Inferior parietal cortex (tissue), 1 donor: ENCODE measurements around the gene YPEL3.

Experiments
- DNase-seq: peaks from one replicate; pipeline ENCODE4 v3.0.0-alpha.2; 2016; ENCODE audit errors: extremely low spot score

YPEL3 gene

DNA sequence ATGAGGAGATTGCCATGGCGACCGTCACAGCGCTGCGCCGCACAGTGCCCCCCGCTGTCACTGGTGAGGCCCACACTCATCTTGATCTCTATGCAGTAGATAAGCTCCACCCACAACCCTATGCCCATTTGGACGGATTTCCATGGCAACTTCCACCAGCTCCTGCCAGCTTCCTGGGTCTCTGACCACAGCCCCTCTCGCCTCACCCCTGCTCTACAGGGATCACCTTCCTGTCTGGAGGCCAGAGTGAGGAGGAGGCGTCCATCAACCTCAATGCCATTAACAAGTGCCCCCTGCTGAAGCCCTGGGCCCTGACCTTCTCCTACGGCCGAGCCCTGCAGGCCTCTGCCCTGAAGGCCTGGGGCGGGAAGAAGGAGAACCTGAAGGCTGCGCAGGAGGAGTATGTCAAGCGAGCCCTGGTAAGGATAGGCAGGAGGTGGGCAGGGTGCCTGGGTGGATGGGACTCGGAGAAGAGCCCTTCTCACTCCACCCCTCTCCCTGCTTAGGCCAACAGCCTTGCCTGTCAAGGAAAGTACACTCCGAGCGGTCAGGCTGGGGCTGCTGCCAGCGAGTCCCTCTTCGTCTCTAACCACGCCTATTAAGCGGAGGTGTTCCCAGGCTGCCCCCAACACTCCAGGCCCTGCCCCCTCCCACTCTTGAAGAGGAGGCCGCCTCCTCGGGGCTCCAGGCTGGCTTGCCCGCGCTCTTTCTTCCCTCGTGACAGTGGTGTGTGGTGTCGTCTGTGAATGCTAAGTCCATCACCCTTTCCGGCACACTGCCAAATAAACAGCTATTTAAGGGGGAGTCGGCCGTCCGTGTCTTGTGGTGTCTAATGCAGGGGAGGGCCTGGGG, 26.2 kb downstream of the YPEL3 start:
- DNase-seq: no peak

DNA sequence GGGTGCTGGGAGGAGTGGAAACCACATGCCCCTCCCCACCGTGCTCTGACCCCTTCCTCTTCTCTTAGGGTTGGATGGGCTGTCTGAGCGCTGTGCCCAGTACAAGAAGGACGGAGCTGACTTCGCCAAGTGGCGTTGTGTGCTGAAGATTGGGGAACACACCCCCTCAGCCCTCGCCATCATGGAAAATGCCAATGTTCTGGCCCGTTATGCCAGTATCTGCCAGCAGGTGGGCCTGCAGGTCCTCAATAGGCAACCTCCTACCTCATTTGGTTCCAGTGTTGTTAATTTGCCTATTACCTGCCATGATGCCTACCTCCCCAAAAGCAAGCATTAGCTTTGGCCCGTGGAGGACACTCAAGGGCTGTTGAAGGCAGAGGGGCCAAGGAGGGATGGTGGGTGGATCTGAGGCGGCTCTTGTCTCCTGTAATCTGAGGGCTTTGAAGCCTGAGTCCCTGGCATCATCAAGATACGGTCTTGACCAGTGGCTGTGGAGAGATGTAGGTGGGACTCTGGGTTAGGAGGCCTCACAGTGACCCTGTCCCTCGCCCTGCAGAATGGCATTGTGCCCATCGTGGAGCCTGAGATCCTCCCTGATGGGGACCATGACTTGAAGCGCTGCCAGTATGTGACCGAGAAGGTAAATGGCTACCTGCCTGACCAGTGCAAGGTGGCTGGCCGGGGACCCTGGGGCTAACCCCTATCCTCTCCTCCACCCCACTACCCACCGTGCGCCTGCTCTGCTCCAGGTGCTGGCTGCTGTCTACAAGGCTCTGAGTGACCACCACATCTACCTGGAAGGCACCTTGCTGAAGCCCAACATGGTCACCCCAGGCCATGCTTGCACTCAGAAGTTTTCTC, 27.0 kb downstream of the YPEL3 start:
- DNase-seq: no peak

- no peak for DNase-seq
These were observed 27.7 kb downstream of the YPEL3 start for GRCh38 chr16:30068333-30068732.

- no peak for DNase-seq
These were observed 28.5 kb downstream of the YPEL3 start for GRCh38 chr16:30067584-30067916.

GRCh38 chr16:30066761-30067583, 29.0 kb downstream of the YPEL3 start:
- no peak for DNase-seq

GRCh38 chr16:30065943-30066760, 29.9 kb downstream of the YPEL3 start:
- no peak for DNase-seq

DNA sequence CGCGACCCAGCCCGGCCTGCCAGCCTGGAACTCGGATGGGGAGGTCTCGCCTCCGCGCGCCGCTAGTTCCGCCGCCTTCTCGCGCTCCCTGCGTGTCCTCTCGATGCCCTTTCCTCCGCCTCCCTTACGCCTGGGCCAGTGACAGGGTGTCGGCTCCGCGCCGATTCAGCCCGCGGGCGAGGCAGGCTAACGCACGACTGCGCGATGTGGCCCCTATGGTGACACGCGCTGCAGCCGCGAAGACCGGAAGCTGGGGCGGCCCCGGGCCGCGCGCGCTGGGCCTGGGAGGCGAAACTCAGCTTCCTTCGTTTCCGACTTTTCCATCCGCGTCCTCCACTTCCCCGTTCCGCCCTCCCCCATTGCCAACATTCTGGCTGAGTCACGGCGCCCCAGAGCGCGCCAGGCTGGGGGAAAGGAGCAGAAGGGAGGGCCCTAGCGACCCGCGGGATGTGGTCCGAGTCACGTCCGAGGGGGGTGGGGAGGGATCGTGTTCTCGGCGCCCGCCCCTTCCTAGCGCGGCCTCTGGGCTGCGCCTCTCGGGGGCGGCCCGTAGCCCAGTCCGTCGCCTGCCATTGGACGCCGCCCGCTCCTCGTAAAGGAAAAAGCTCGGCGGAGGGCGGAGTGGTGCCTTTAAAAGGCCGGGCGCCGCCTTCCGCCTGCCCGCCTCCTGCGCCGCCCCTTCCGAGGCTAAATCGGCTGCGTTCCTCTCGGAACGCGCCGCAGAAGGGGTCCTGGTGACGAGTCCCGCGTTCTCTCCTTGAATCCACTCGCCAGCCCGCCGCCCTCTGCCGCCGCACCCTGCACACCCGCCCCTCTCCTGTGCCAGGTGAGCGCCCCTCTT, 30.7 kb downstream of the YPEL3 start, which contains the start of gene ALDOA:
ALDOA (plus strand) TSS at position 659 of the 841 bp plus-strand sequence. CDS start 1,138 bp downstream, outside the sequence.
- peak; percentile 96 for DNase-seq

- no peak for DNase-seq
These were observed 31.3 kb downstream of the YPEL3 start for GRCh38 chr16:30064729-30065101.

- DNase-seq: peak; percentile 75
These were observed 31.9 kb downstream of the YPEL3 start for GRCh38 chr16:30063893-30064728.

DNA sequence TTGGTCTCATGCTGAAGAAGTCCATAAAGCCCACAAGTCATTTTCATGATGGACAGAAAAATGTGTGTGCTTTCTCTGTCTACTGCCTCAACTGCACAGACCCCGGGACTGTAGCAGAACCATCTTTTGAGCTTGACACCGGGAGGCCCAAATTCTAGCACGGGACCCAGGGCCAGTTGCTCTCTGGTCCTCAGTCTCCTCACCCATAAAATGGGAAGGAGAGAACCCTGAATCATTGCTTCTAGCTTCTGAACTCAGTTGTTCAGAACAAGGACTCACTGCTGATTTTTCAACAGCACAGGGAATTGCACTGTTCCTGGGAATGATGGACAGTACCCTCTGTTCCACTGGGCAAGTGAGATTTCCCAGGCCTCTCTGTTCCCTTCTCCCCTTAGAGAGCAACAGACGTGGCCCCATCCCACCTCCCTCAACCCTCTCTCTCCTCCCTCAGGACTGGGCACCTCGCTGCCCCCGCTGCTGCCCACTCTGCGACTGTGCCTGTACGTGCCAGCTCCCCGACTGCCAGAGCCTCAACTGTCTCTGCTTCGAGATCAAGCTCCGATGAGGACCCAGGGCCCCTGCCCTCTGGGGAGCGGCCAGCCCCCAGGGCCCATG, 32.6 kb downstream of the YPEL3 start:
- no peak for DNase-seq

- no peak for DNase-seq
These were observed 35.0 kb downstream of the YPEL3 start for GRCh38 chr16:30060836-30061554.

DNA sequence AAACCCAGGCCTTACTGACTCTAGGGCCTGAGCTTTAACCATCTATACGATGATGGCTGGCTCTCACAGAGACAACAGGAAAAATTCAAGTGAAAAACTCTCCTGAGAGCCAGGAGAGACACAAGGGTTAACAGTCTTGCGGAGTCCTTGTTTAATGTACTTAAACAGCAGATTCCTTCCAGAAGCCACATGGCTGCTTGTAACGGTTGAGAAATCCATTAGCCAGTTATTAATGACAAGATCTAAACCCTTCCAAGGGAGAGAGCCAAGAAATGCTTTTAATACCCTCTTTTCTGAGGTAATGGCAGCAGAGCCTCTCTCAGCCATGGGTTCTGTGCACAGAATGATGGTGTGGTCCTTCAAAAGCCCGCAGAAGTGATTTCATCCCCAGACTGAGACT, 35.7 kb downstream of the YPEL3 start:
- no peak for DNase-seq

GRCh38 chr16:30054959-30055553, 41.0 kb downstream of the YPEL3 start:
- no peak for DNase-seq

DNA sequence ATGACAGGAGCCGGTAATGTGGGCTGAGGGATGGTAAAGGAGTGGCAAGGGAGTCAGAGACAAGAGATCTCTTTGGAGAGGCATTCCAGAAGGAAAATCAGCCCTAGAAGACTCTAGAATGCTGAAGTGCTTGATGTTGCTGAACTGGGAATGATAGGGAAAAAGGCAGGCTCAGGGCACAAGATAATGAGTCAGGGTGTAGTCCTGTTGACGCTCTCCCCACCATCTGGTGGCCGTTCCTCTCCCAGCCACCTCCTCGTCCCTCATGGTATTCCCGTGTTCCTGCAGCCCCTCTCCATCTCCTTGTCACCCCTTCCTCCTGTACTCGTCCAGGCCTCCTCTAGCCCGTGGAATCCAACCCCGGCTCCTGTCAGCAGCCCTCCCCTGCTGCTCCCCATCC, 41.6 kb downstream of the YPEL3 start:
- no peak for DNase-seq

GRCh38 chr16:30053376-30054015, 42.5 kb downstream of the YPEL3 start:
- DNase-seq: no peak

GRCh38 chr16:30052671-30053372, 43.2 kb downstream of the YPEL3 start:
- peak; percentile 87 for DNase-seq

GRCh38 chr16:30051518-30051917, 44.5 kb downstream of the YPEL3 start:
- DNase-seq: no peak
